Colonic mucosa (tissue), 4 donors: ENCODE measurements around the gene NFATC2IP. TPM values are rescaled to one million over a fixed set of nuclear protein-coding genes. Genes with fewer than 3 reads are reported as not detected.
"Not testable (repeated sequence)": the region's sequence is repeated elsewhere in the genome, so short reads cannot be mapped to it uniquely, and the experiment has no call there.

Experiments
- DNase-seq: peaks from one replicate; pipeline ENCODE4 v3.0.0-alpha.2; 2020
- H3K27ac ChIP-seq: fragments of 200-600 bp; one replicate; pipeline ENCODE4 v1.8.0; 2021
- H3K27me3 ChIP-seq: fragments of 200-600 bp; one replicate; pipeline ENCODE4 v1.8.0; 2021
- H3K36me3 ChIP-seq: fragments of 200-600 bp; one replicate; pipeline ENCODE4 v1.8.0; 2021
- H3K4me1 ChIP-seq: fragments of 200-600 bp; one replicate; pipeline ENCODE4 v1.8.0; 2021; ENCODE audit warnings: mild to moderate bottlenecking
- H3K4me3 ChIP-seq: fragments of 200-600 bp; one replicate; pipeline ENCODE4 v1.8.0; 2021
- H3K9ac ChIP-seq, 2 donors: one replicate each; pipeline ENCODE4 v1.7.0; 2013; ENCODE audit warnings: control low read depth in 2 of 2, low read depth in 2 of 2, low read length in 2 of 2
- H3K9me3 ChIP-seq: fragments of 200-600 bp; one replicate; pipeline ENCODE4 v1.8.0; 2021
- intact Hi-C: fragments of 100-400 bp; cut with DNase I; formaldehyde crosslinking; loops from one replicate; pipeline ENCODE4 v1.14.1; 2022
- total RNA-seq, 2 donors: library from RNA; stranded (reverse); fragmentation: NEBNext Ultra II Directional in 1 of 2; extraction: Animal tissue kit (Norgen Biotek cat#: 25700) in 1 of 2; gene quantifications; one replicate each; pipeline ENCODE4 v1.2.1, GENCODE V29; 2021
- TF ChIP-seq, protein P1 (sequence below): fragments of 200-600 bp; IDR thresholded peaks from one replicate; pipeline ENCODE4 v1.8.0; 2022; ENCODE audit warnings: antibody characterized with exemption, mild to moderate bottlenecking
- donor health status: healthy.
- donor health status: DM: no; HTN: no; CAD: no.
- donor health status: DM: no; HTN: no; CAD: no.

NFATC2IP gene
- total RNA-seq, 2 donors from 2014 or later: 33.3 to 57.1 TPM

DNA sequence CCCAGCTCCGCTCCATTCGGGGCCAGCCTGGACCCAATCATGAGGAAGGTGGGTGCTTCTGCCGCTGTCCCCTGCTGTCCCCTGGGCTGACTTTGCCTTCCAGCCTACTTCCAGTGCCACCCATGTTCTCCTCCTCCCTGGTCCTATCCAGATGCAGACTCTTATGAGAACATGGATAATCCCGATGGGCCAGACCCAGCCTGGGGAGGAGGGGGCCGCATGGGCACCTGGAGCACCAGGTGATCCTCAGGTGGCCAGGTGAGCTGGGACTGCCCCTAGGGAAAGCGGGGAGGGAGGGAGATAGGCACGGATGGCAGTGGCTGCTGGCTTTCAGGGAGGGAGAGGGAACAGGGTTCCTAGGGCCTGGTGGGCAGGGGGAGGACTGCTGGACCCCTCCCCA is 12.0 kb upstream of the NFATC2IP start:
- Histone ChIP-seq H3K27me3 (no peaks in the 10 kb centered on the region), H3K4me1 (peaks cover 6% of the 10 kb centered on the region), H3K9me3 (no peaks in the 10 kb centered on the region), H3K9ac (no peak overlapping the region), H3K4me3 (no peak overlapping the region), H3K36me3 (no peaks in the 10 kb centered on the region), H3K27ac (no peak overlapping the region)
- intact Hi-C loops: no loop called here
- TF ChIP-seq, protein P1, sequence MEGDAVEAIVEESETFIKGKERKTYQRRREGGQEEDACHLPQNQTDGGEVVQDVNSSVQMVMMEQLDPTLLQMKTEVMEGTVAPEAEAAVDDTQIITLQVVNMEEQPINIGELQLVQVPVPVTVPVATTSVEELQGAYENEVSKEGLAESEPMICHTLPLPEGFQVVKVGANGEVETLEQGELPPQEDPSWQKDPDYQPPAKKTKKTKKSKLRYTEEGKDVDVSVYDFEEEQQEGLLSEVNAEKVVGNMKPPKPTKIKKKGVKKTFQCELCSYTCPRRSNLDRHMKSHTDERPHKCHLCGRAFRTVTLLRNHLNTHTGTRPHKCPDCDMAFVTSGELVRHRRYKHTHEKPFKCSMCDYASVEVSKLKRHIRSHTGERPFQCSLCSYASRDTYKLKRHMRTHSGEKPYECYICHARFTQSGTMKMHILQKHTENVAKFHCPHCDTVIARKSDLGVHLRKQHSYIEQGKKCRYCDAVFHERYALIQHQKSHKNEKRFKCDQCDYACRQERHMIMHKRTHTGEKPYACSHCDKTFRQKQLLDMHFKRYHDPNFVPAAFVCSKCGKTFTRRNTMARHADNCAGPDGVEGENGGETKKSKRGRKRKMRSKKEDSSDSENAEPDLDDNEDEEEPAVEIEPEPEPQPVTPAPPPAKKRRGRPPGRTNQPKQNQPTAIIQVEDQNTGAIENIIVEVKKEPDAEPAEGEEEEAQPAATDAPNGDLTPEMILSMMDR: no peak
- DNase-seq: no peak

GRCh38 chr16:28939825-28940224 is 10.9 kb upstream of the NFATC2IP start:
- not testable (repeated sequence) for H3K9me3 ChIP-seq, H3K4me3 ChIP-seq, H3K36me3 ChIP-seq, DNase-seq, H3K4me1 ChIP-seq, H3K27ac ChIP-seq, H3K27me3 ChIP-seq, H3K9ac ChIP-seq
- intact Hi-C loops: loop anchor here (10.0 kb wide), 1 partner anchor 115 kb away; the partner anchor contains the start of gene ATXN2L

GRCh38 chr16:28943281-28943680 is 7.5 kb upstream of the NFATC2IP start:
- no peak overlapping the region for H3K27ac ChIP-seq
- intact Hi-C loops: loop anchor here (10.0 kb wide), 1 partner anchor 118 kb away; the partner anchor contains the start of gene ATXN2L

DNA sequence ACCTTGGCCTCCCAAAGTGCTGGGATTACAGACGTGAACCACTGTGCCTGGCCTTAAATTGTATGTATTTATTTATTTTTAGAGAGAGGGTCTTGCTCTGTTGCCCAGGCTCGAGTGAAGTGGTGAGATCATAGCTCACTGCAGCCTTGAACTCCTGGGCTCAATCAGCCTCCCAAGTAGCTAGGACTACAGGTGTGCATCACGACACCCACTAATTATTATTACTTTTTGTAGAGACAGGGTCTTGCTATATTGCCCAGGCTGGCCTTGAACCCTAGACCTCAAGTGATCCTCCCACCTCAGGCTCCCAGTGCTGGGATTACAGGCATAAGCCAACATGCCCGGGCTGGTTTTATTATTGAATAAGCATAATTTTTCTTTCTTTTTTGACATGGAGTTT is 4.1 kb upstream of the NFATC2IP start:
- intact Hi-C loops: loop anchor here (5.0 to 10.0 kb wide), 2 partner anchors 74 to 122 kb away; partner anchors contain the start of gene ATXN2L
- Histone ChIP-seq H3K4me3 (no peak overlapping the region), H3K9ac (no peak overlapping the region), H3K36me3 (no peaks in the 10 kb centered on the region), H3K9me3 (no peaks in the 10 kb centered on the region), H3K27me3 (no peaks in the 10 kb centered on the region), H3K4me1 (peaks cover 4% of the 10 kb centered on the region), H3K27ac (no peak overlapping the region)
- TF ChIP-seq, protein P1: no peak
- DNase-seq: no peak

More at GRCh38 chr16:28943281-28943680, 7.5 kb upstream of the NFATC2IP start:
- H3K9ac ChIP-seq: no peak overlapping the region
- H3K27me3 ChIP-seq: no peaks in the 10 kb centered on the region
- no peak overlapping the region for H3K4me3 ChIP-seq
- TF ChIP-seq, protein P1: no peak
- peaks cover 4% of the 10 kb centered on the region for H3K4me1 ChIP-seq
- no peaks in the 10 kb centered on the region for H3K36me3 ChIP-seq
- DNase-seq: no peak
- H3K9me3 ChIP-seq: no peaks in the 10 kb centered on the region

- peak; percentile 57 for DNase-seq
- H3K36me3 ChIP-seq: no peaks in the 10 kb centered on the region
- H3K9ac ChIP-seq: peak overlapping the region; percentile 76 to 94
- TF ChIP-seq, protein P1: no peak
- no peaks in the 10 kb centered on the region for H3K27me3 ChIP-seq
- intact Hi-C loops: no loop called here
- peak overlapping the region; percentile 99 for H3K4me3 ChIP-seq
- H3K4me1 ChIP-seq: peaks cover 7% of the 10 kb centered on the region
- H3K27ac ChIP-seq: peak overlapping the region; percentile 82
- H3K9me3 ChIP-seq: no peaks in the 10 kb centered on the region
Measured at GRCh38 chr16:28951410-28951943, 740 bp downstream of the NFATC2IP start.

DNA sequence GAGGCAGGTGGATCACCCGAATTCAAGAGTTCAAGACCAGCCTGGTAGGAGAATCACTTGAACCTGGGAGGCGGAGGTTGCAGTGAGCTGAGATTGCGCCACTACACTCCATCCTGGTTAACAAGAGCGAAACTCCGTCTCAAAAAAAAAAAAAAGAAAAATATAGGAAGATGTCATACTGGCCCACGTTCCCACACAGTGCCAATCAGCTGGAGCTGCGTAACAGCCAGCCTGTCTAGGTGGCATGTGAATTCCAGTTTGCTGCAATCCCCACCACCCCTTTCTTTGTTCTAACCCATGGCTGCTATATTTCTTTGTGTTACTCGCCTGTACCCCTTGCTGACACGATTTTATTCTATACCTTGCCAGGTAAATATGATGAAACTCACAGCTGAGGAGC is 7.5 kb downstream of the NFATC2IP start:
- no peak overlapping the region for H3K27ac ChIP-seq
- H3K27me3 ChIP-seq: no peaks in the 10 kb centered on the region
- TF ChIP-seq, protein P1: no peak
- no peaks in the 10 kb centered on the region for H3K9me3 ChIP-seq
- H3K9ac ChIP-seq: no peak overlapping the region
- no peak for DNase-seq
- no peak overlapping the region for H3K4me3 ChIP-seq
- intact Hi-C loops: no loop called here
- no peaks in the 10 kb centered on the region for H3K36me3 ChIP-seq
- no peaks in the 10 kb centered on the region for H3K4me1 ChIP-seq
